Stimulated activated CD4-positive, alpha-beta T cell treated with anti-CD3 and anti-CD28 coated beads, Interleukin-1b, Interleukin-23, amount 100 ng/mL, for 4 hours (primary cell): ENCODE data around the gene TMEM245.
"Not testable (repeated sequence)": the region's sequence is repeated elsewhere in the genome, so short reads cannot be mapped to it uniquely, and the experiment has no call there.

Source experiments
- DNase-seq, 2 donors: peaks; one replicate each; pipeline ENCODE4 v3.0.0-alpha.2; 2020; ENCODE audit warnings: low read depth in 2 of 2

TMEM245 gene

DNA sequence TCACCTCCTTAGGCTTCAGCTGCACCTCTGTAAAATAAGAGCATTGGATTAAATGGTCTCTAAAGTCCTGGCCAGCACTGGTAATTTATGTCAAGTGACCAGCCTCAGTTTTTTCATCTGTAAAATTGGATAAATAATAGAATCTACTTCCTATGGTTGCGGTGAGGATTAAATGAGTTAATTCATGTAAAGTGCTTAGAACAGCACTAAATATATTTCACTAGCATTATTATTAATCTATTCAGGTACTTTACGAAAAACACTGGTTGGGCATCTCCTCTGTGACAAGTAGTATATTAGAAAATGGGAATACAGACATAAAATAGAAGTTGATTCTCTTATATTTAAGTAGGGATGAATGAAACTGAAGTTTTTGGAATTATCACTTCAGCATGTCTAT, 13.8 kb upstream of the TMEM245 start:
- DNase-seq, result no peak

DNA sequence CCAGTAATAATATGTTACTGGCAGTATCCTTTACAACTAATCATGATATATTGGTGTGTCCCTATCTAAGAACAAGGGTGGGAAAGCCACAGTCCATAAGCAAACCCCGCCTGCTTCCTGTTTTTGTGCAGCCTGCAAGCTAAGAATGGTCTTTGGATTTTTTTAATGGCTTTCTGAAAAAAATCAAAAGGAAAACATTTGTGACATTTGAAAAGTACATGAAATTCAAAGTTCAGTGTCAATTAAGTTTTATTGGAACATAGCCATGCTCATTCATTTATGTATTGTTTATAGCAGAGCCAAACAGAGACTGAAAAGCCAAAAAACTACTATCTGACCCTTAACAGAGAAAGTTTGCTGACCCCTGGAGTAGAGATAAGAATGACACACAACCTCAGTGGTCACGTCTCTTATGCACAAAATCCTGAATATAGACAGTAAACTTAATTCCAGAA, 12.8 kb upstream of the TMEM245 start:
- DNase-seq, result no peak

DNA sequence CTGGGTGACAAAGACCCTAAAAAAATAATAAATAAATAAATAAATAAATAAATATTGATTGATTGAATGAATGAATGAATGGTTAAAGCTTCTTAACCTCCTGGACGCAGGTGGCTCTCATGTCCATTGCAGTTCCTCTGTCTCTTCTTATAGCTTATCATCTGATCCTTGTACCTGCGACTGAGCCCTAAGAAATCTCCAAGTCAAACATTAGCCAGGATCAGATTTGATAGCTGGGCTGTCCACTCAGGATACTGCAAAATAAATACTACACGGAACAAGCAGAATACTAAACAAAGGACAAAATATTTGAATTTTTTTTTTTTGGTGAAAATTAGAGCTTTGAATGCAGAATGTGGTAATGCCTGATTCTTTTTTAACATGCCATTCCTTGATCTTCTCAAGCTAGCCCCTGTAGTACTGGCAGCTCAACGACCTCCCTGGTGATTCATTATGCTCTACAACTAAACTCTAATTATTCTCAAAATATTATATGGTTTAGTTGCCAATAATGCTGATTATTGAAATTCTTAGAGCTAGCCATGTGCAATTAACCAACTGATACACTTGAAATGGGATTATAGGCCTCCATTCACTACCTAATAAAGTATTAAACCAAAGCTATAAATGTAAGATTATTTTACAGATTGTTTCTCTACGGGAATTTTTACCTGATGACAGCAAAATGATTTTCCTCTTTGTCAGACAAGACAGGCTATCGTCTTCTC, 9.9 kb upstream of the TMEM245 start:
- no peak for DNase-seq

GRCh38 chr9:109126671-109127070, 6.9 kb upstream of the TMEM245 start:
- not testable (repeated sequence) for DNase-seq

GRCh38 chr9:109124121-109124520, 4.4 kb upstream of the TMEM245 start:
- DNase-seq, result no peak

GRCh38 chr9:109122726-109123621, 3.2 kb upstream of the TMEM245 start:
- DNase-seq, result no peak

DNA sequence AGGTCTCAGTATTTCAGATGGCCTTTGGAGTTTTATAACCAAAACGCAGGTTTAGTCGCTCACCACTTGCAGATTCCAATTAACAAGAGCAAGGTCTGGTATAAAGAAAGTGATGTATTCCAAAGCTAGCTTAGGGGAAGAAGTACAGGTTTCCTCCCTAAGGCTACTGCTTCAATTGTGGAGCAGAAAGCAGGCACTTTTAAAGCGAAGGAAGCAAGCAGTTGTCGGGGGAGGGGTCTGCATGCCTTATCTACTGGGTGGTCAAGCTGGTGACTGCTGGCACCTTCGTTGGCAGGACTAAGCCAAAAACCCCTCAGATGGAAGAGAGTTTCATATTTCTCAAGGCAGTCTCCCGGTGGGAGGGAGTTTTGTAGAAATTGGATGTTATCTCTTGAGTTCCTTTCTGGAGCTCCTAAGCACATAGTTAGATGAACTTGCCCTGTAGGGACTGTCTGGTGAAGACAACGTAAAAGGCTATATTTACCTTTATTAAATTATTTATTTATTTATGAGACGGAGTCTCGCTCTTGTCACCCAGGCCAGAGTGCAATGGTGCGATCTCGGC, 1.6 kb upstream of the TMEM245 start:
- DNase-seq, result no peak

DNA sequence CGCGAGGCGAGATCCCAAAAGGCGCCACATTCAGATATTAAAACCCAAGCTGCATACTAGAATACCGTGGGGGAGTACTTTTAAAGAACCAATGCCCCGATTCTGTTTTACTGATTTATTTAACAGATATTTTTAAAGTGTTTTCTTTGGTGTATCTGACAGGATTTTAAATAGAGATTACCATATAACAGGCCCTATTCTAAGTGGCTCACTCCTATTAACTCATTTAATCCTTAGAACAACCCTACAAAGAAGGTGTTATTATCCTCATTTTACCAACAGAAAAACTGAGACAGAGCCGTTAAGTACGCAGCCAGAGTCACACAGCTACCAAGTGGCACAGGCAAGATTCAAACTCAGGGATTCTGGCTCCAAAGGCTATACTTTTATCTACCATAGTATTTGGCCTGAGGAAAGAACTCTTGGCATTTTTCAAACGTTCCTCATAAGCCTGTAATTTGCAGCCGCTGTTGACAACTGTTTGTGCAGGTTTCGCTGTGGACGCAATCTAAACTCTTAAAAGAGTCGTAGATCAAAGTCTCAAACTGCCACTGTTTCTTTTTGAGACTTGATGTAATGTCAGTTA, 550 bp upstream of the TMEM245 start:
- DNase-seq, result no peak

GRCh38 chr9:109118808-109119438, 824 bp downstream of the TMEM245 start:
- DNase-seq, result no peak

DNA sequence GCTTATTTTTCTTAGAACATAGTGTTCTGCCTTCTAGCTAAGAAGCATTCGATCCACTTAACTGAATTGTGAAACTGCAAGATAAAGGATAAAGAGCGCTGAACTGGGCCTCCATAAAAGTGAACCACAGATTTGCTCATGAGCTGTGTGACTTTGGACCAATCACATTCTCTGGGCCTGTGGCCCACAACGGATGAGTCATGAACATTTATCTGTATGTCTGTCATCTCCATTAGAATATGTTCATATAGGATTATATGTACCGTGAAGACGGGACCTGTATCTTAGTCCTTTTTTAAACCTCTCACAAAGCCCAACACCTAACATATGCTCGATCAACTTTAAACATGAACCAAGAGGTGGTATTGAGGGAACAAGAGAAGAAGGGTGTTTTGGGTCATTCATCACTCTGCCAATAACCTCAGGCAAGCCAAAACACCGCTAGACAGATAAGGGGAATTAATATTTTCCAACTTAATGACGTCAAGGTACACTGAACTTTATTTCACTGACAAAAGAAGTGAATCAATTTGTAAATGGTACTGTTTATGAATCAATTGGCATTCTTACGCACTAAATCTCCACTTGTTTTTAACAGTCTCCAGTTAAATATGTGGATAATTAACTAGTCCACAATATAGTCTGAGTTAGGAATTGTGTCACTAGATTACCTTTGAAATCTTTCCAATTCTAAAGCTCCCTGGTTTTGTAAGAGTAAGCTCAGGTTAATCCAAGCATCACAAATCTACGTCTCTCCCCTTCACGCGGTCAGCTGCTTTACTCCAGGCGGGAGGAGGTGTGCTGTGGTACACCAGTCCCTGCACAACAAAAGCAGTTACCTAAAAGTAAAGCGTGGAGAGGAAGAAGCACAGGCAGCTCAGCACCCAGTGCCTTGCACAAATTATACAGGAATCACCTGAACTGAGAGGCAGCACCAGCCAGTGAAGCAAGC, 1.6 kb downstream of the TMEM245 start:
- peak in 1 of 2 donors; percentile 17 for DNase-seq

- DNase-seq, result no peak
These were observed 3.7 kb downstream of the TMEM245 start for GRCh38 chr9:109115931-109116526.

DNA sequence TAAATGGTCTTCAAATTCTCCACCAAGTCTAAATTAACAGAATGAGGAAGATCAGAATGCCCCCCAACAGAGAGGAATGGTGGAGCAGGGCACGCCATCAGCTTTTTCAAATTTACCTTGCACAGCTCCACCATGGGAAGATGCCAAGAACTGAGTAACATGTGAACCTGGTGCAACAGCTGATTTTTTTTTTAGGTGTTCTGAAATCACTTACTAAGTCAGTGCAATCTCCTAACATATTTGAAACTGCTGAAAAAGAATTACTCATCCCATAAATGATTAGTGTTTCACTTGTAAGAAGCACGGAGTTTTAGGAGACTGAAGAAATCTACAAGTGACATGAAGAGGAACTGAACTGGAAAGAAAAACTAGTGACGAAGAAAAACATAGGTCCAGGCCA, 5.1 kb downstream of the TMEM245 start:
- DNase-seq, result no peak

DNA sequence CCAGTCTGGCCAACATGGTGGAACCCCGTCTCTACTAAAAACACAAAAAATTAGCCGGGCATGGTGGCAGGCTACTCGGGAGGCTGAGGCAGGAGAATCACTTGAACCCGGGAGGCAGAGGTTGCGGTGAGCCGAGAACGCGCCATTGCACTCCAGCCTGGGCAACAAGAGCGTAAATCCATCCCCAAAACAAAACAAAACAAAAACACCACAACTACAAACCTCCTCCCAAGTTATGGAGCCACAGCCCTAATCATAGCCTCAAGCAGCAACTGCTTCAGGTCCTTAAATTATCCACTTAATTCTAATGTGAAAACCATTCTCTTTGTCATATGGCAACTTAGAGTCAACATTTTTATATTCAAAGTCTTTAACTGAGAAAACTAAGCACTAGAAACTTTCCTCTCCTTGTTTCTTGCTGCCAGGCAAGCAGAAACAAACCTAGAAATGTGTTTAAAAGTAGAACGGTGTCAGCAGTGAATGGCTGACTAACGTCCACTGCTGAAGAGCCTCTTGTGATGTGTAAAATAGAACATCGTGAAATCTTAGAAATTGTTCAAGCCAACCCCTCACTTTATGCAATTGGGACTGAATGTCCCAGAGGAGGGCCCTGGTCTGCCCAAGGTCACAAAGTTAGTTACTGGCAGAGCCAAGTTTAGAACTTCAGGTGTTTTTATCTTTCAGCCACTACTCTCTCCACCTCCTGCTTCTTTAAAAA, 5.7 kb downstream of the TMEM245 start:
- no peak for DNase-seq

DNA sequence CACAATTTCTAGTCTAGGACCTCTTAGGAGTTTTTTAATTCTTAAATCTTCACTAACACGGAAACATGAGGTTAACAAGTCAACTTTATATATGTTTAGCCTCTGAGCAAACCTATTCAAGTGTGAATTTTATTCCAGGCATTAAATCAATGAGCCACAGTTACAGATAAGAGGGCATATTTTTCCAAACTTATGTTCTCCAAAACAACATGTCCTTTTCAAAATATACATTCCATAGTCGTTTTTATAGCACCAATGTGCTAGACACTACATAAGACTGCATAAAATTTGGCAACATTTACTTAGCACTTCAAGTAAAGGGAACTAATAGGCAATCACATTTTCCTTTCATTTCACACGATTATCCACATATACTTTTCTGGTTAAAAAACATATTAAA, 6.5 kb downstream of the TMEM245 start:
- no peak for DNase-seq

DNA sequence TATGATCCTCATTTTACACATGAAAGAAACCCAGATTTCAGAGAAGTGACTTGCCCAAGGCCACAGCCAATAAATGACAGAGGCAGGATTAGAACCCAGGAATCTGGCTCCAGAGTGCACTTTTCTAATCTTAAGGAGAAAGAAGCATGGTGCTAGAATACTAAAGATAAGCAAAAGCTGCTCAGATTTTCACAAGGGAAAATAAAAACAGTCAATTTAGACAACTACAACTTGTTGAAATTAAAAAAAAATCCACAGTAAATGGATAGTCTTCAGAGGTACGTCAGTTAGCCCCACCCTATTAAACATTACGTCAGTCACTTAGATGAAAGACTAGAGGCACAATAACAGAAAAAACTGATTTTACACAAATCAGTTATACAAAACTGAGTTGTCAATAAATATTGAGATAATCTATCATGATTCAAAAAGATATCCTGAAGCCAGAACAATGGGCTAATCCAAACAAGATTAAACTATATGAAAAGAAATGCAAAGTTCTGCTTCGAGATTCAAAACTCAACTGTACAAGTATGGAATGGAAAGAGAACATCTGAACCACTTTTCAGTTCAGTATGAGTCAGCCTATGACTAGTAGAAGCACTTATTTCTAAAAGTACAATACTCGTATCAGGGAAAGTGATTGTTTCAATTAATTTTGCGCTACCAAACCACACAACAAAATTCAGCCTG, 9.3 kb downstream of the TMEM245 start:
- no peak for DNase-seq

- no peak for DNase-seq
These were observed 9.8 kb downstream of the TMEM245 start for GRCh38 chr9:109109967-109110328.

DNA sequence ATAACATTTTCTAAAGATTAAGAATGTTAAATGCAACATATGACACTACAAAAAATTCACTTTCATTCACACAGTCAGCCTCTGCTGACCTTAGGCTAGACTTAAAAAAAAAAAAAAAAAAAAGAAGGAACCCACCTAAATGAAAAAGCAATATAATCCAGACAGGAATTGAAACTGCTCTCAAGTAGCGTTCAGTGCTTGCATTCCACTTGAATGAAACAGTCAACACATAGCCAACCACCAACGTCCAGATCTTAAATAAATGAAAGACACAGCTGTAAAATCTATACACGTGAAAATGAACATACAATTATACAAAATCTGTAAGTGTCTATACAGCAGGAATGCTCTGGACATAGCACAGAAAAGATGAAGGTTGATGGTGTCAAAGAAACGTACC, 11.4 kb downstream of the TMEM245 start:
- no peak for DNase-seq

DNA sequence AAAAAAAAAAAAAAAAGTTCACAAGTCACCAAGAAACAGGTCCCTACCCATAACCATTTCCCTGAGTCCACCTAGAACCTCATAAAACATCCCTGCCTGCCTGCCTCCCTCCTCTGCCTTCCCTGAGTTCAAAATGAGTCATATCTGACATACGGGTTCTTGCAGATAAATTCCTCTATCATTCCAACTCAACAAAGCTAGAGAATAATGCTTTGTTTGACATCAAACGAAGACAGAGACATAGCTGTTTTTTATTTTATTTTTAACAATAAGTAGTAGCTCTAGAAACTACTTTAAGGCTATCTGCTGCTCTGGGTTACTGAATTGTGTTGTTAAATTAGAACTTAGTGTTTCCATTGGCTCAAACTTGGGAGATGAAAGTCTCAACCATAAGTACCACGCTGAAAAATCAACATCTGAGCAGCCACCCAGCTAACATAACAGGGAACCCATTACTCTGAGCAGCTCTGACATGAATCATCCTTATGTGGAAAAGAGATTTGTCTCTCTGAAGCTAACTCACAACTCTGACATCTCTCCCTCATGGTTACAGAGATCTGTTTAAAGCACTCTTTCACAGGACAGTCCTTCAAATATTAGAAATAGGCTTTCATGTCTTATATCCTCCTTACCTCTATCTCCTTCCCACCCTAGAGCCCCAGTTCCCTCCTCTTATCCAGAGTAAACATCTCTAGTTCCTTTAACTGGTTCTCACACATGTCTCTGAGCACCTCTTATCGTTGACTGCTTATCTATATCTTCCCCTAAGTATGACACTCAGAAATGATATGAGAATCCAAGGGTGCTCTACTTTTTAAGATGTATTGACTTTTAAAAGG, 12.1 kb downstream of the TMEM245 start:
- no peak for DNase-seq
